ENCODE results near the gene RGS9BP.

GRCh38 chr19:32682317-32682716, 6.7 kb downstream of the RGS9BP start:
- TF ChIP-seq CTCF (IDR thresholded peaks at IDR 0.05) (no peak), POLR2A (IDR thresholded peaks at IDR 0.05) (no peak)

Data from body of pancreas (tissue), 4 donors.